NCI-H2171 (cell line): ENCODE measurements around the gene CSNK1G2.
A peak's percentile ranks its signal among the peaks of the same experiment; 100 is the strongest.

Experiments
- DNase-seq: peaks from one replicate; lab custom pipeline; 2025; lab: John Stamatoyannopoulos, UW

Gene CSNK1G2

GRCh38 chr19:1918975-1919374, 22.0 kb upstream of the CSNK1G2 start:
- DNase-seq, result no peak

DNA sequence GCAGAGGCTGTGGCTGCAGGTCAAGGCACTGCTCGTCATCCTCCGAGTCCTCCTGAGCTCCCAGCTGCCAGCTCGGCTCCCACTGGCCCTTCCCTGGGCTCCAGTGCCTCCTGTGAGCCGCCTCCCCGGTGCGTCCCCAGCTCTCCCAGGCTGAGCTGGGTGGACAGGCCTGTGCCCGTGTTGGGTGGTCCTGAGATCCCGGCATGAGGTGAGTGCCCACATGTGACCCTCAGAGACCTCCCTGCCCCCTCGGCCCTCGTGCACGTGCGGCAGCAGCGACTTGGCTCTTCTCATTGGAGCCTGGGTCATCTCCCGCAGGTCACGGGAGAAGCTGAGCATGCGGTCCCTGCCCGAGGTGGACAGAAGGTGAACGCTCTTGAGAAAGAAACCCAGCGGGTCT, 20.3 kb upstream of the CSNK1G2 start:
- no peak for DNase-seq

- DNase-seq, result no peak
Observed at GRCh38 chr19:1921326-1921725, 19.6 kb upstream of the CSNK1G2 start.

GRCh38 chr19:1921825-1922224, 19.1 kb upstream of the CSNK1G2 start:
- DNase-seq, result no peak

- DNase-seq, result no peak
Observed at GRCh38 chr19:1922803-1923202, 18.2 kb upstream of the CSNK1G2 start.

DNA sequence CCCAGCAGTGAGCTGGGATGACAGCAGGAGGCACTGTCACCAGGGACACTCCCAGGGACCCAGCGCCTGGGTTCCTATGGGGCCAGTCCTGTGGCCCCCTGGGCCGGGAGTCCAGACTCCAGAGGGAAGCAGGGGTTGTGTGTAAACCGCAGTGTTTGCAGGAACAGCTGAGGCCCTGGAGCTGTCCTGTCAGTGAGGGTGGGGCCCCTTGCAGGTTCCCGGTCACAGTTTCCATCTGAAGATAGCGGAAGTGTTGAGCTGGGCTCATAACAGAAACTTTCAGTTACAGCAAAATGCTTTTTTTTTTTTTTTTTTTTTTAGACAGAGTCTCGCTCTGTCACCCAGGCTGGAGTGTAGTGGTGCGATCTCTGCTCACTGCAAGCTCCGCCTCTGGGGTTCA, 17.7 kb upstream of the CSNK1G2 start:
- DNase-seq, result no peak

GRCh38 chr19:1924320-1924961, 16.5 kb upstream of the CSNK1G2 start:
- DNase-seq, result no peak

GRCh38 chr19:1925544-1925943, 15.4 kb upstream of the CSNK1G2 start:
- DNase-seq, result no peak

- peak; percentile 73 for DNase-seq
Observed at GRCh38 chr19:1929021-1929742, 11.8 kb upstream of the CSNK1G2 start.

DNA sequence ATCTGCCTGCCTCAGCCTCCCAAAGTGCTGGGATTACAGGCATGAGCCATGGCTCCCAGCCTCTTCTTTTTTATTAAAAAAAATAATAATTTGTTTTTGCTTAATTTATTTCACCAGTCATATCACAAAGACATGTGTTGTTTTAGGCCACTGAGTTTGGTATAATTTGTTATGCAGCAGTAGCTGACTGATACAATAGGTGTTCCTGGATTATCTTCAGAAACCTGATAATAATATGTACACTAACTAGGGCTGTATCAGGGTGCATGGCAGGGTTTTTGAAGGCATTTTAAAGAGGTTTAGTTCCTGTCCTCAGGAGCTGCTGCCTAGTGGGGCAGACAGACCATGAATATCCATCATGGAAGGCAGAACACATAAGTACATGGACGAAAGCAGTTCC, 9.5 kb upstream of the CSNK1G2 start:
- no peak for DNase-seq

DNA sequence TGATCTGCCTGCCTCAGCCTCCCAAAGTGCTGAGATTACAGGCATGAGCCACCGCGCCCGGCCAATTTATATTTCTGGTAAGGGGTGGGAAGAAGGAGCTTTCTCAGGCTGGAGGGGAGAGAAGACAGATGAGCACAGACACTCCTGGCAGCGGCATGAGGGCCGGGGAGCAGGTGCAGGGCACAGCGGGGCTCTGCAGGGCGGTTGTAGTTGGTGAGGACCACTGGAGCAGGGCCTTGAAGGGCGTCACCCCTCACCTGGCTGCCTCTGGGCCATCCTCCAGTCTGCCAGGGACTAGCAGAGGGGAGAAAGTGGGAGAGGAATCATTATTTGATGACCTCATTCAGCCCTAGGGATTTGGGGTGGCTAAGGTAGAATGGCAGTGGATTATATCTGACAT, 8.6 kb upstream of the CSNK1G2 start:
- DNase-seq, result peak; percentile 84

DNA sequence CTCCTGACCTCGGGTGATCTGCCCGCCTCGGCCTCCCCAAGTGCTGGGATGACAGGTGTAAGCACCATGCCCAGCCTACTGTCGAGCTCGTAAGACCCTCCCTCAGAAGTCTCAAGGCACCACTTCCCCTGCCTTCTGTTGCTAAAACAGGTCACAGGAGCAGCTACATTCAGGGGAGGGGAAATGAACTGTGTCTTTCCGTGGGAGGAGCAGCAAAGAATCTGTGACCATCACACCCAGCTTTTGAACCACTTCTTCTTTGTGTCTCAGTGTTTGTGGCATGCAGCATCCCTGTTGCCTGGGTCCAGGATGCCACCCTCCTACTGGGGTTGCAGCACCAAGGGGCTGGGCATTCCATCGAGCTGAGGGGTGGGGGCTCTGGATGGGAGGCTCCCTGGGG, 7.7 kb upstream of the CSNK1G2 start:
- no peak for DNase-seq

GRCh38 chr19:1933942-1934341, 7.0 kb upstream of the CSNK1G2 start:
- DNase-seq, result no peak

GRCh38 chr19:1935484-1936208, 5.3 kb upstream of the CSNK1G2 start:
- DNase-seq, result no peak

GRCh38 chr19:1936430-1936829, 4.5 kb upstream of the CSNK1G2 start:
- DNase-seq, result no peak

GRCh38 chr19:1936916-1937610, 3.9 kb upstream of the CSNK1G2 start:
- DNase-seq, result no peak

DNA sequence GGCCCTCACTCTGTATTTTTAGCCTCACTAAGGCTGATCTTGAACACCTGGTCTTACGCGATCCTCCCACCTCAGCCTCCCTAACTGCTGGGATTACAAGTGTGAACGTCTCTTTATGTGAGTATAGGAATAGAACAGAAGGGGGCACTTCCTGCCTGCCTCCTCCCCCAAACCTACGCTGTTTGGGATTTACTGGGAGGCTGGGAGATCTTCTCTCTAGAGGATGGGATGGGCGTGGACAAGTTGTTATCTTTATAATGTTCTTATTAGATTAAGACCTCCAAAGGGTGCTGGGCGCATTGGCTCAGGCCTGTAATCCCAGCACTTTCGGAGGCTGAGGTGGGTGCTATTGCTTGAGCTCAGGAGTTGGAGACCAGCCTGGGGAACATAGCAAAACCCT, 2.9 kb upstream of the CSNK1G2 start:
- DNase-seq, result no peak

GRCh38 chr19:1942078-1942933, 1.3 kb downstream of the CSNK1G2 start:
- peak; percentile 32 for DNase-seq

- no peak for DNase-seq
Observed at GRCh38 chr19:1942934-1943555, 2.1 kb downstream of the CSNK1G2 start.

GRCh38 chr19:1943661-1944087, 2.7 kb downstream of the CSNK1G2 start:
- DNase-seq, result no peak
